HUDEP-2 (cell line): ENCODE data around the gene GAL3ST2.

Experiments
- DNase-seq, 76 experiments: peaks; one replicate each; lab custom pipeline; 2025; ENCODE audit not compliant: unreplicated experiment in 76 of 76; lab: John Stamatoyannopoulos, UW

Gene GAL3ST2

DNA sequence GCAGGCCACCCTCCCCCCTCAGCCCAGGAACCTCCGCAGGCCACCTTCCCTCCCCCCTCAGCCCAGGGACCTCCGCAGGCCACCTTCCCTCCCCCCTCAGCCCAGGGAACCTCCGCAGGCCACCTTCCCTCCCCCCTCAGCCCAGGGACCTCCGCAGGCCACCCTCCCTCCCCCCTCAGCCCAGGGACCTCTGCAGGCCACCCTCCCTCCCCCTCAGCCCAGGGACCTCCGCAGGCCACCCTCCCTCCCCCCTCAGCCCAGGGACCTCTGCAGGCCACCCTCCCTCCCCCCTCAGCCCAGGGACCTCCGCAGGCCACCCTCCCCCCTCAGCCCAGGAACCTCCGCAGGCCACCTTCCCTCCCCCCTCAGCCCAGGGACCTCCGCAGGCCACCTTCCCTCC lies 29.6 kb downstream of the GAL3ST2 start:
- DNase-seq: peak in 1 of 76 experiments; percentile 8

DNA sequence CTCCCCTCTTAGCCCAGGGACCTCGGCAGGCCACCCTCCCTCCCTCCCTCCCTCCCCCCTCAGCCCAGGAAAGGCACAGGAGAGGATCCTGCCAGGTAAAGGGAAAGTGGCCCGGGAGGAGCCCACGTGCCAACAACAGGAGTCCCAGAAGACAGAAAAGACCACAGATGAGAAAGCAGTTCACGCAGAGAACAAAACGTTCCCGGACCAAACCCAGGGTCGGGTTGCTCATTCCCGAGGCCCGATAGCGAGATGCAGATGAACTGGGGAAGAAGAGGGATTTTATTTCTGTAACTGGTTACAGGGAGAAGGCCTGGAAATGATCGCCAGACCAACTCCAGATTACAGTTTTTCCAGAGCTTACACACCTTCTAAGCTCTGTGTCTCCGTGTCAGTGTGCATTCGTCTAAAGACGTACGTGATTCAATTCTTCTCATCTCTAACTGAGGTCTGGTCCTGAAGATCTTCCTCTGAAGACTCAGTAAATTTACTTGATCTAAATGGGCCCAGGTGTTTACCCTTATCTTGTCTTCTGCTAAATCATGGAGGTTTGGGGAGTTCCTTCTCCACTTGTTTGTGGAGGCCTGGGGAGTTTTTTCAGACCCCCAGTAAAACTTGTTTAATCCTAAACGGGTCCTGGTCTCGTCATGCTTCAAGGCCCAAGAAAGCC lies 31.6 kb downstream of the GAL3ST2 start:
- DNase-seq: no peak

DNA sequence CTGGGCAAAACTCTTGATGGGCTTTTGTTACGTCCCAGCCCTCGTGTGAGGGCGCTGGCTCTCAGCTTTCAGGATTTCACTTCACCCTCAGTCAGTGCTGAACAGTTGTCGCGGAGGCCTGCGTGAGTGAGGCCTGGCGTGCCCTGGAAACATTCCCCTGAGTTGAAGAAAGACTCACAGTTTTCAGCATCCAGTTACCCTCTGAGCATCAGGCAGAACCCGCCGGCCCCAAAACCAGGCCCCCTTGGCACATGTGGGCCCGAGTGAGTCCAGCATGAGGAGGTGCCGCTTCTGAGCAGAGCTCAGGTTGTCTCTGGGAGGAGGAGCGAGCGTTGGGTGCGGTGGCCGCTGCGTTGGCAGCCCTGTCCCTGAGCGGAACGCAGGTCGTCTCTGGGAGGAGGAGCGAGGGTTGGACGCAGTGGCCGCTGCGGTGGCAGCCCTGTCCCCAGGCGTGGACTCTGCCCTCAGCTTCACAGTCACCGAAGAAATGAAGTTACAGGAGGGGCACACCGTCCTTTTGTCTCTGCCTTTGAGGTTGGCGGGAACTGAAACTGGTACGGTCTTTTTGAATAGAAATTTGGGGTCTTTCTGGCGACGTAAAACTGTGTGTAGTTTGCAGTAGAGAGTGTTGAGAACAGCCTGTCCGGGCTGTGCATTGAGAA lies 32.2 kb downstream of the GAL3ST2 start, which contains the start of gene NEU4:
NEU4 (plus strand) TSS at position 473 of the 662 bp plus-strand sequence. CDS start 5,292 bp downstream, outside the sequence.
- no peak for DNase-seq

DNA sequence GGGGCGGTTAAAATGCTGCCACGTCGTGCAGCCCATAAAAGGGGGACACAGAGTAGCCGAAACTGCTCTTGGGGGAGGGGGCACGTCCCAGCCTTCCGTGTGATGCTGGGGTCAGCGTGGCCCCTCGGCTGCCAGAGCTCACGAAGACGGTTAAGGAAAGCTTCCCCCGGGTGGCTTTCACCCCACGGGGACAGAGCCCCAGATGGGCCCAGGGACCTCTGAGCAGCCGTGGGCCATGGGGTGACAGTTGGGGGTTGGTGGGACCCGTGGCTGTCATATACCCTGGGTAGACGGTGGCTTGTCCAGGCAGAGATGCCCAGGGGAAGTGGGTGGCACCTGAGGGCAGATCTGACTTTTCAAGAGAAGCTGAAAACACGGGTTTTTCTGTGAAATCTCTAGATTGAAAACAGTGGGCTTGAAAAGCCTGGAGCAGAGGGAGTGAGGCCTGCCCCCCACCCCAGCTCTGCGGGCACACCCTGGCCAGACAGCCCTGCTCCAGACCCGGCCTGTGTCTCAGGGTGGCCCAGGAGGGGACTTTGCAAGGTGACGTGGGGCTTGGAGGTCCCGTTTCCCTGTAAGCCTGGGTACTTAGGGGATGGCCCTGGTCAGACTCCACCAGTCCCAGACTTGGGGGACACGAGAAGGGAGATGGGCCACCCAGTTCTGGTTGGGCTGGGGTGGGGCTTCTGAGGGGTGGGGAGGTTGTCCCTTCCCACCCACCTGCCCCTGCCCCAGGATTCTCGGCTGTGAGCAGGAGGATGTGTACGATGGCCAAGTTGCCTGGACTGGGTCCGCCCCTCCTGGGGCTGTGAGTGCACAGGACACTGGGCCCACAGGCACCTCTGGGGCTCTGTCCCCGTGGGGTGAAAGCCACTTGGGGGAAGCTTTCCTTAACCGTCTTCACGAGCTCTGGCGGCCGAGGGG lies 33.0 kb downstream of the GAL3ST2 start:
- DNase-seq: no peak

DNA sequence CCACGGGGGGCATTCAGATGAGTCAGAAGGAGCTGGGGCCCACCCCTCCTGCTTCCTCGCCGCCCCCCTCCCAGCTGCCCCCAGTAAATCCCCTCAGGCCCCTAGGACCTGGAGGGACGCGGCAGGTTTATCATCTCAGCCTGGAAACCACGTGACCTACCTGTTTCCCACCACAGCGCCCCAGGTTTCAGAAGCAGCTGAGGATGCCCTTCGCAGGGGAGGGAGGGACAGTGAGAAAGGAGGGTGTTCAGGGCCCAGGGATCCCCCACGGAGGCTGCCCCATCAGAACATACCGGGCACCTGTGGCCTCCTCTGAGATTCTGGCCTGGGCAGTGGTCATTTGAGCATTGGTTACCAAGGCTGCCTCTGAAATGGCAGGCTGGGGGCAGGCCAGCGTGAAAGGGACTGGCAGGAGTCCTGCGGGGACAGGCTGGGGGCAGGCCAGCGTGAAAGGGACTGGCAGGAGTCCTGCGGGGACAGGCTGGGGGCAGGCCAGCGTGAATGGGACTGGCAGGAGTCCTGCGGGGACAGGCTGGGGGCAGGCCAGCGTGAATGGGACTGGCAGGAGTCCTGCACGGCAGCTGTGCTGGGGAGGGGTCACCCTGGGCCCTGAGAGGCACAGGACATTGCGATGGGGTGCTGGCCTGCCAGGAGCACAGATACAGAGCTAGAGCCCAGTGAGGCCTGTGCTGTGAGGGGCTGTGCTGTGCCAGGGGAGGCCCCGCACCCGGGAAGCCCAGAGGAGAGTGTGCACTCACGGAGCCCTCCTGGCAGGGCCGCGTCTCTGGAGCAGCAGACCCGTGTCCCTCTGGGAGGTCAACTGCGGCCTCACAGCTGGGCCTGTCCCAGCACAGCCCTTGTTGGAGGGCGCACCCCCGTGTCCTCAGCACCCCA lies 33.9 kb downstream of the GAL3ST2 start:
- no peak for DNase-seq

DNA sequence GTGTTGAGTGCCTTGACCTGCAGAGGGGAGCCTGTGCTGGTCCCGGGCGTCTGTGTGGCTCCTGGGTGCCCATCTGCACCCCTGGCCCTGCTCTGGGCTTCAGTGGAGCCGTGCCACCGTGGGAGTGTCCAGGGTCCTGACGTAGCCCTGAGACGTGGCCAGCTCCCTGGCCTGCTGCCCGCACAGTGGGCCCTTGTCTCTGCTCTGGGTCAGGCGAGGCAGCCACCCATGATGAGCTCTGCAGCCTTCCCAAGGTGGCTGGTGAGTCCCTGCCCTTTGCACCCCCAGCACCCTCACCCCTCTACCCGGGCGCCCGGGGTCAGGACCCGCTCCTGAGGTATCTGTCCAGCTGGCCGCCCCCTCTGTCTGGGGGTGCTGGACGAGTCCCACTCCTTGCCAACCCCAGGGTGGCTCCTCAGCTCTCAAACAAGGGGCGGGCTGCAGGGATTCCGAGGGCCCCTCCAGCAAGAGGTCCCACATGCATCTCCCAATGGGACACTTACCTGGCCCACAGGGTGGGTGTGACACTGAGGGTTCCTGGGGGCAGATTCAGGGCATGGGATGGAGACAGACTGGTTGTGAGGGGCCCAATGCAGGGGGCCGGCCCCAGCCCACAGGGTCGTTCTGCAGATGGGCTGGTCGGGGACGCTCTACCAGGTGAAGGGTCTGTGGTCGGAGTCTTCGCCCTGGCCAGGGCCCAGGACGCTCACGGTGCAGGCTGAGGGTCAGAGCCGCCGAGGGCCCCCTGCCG lies 34.8 kb downstream of the GAL3ST2 start:
- DNase-seq: no peak

DNA sequence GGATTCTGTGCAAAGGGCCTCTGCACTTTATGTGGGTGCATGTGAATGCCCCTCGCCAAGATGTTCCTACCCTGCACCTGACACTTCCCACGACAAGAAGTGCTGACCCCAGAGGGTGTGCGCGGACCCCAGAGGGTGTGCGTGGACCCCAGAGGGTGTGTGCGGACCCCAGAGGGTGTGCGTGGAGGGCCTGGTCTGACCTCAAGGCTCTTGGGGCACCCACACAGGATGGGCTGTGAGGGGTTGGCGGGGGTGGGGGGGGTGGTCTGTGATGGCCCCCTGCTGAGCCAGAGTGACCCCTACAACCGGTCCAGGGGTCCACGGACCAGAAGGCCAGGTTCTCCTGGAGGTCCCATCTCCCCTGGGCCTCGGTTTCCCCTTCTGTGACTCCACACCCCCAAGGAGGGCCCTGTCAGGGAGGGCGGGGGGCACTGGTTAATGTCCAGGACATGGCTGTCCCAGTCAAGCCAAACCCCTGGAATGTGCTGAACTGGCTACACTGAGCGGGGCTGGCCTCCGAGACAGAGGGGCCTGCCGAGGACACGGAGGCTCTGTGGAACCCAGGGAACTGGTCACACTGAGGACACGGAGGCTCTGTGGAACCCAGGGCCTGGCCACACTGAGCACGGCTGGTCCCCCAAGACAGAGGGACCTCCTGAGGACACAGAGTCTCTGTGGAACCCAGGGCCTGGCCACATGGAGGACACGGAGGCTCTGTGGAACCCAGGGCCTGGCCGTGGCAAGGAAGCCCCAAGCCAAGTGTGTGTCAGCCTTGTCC lies 35.5 kb downstream of the GAL3ST2 start:
- DNase-seq: no peak

DNA sequence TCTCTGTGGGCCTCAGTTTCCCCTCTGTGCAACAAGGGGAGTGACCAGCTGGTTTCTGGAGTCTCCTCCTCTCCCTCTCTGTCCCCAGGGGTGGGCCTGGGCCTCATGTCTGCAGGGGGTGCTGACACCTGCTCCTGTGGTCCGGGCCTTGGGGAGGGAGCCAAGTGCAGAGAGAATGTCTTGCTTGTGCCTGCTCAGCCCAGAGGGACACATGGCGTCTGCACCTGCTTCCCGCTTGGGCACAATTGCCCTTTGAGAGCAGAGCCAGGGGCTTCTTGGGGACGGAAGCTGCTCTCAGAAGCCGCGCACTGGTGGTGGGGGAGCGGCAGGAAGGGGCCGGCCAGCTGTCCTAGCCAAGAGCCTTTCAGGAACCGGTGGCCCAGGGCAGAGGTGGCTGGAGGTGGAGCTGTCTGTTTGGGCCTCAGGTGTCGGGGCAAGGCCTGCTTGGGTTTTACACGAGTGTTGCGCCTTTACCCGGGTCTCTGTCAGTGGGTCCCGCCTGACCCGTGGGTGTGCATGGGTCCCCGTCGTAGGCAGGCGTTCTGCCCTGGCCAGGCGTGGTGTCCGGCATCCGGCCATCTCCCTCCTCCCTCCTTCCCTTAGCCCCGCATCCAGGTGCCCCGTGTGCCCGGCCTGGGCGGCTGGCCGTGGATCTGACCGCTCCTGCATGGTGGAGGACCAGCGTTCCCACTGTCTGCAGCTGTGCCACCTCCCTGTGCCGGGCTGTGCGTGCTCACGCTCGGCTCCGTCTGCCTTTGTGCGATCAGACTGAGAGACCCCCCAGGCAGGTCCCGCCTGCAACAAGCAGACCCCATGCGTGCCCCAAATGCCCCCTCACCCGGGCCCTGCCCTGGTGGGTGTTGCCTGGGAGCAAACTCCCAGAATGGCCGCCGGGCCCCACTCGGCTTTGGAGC lies 36.4 kb downstream of the GAL3ST2 start:
- DNase-seq: no peak

DNA sequence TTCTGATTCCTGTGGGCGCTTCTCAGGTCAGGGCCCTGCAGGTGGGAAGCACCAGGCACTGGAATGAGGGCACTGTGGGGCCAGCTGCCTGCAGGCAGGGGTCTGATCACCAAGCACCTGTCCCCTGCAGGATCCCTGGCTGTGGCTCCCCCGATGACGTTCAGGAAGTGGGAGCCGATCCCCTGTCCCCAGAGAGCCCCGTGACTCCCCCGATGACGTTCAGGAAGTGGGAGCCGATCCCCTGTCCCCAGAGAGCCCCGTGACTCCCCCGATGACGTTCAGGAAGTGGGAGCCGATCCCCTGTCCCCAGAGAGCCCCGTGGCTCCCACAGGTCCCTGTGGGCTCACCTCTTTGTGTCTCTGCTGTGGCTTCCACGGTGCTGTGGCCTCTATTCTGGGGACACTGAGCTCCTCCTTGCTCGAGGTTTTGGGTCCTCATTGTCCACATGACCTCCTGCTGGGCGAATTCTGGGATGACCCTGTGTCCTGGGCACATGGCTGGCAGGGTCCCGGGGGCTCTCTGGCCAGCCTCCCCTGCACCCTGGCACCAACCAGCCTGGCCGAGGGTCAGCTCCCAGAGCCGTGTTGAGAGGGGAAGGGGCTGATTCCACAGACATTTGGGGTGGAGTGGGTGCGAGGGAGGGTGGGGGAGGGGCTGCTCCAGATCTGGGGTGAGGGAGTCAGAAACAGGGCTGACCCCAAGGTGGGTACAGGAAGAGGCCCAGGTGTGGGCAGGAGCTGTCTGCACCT lies 37.2 kb downstream of the GAL3ST2 start:
- no peak for DNase-seq

DNA sequence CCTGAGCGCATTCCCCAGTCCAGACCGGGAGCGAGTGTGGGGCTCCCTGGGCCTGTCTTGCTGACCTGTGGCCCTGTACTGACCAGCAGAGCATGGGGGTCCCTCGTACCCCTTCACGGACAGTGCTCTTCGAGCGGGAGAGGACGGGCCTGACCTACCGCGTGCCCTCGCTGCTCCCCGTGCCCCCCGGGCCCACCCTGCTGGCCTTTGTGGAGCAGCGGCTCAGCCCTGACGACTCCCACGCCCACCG lies 37.7 kb downstream of the GAL3ST2 start:
- DNase-seq: no peak

DNA sequence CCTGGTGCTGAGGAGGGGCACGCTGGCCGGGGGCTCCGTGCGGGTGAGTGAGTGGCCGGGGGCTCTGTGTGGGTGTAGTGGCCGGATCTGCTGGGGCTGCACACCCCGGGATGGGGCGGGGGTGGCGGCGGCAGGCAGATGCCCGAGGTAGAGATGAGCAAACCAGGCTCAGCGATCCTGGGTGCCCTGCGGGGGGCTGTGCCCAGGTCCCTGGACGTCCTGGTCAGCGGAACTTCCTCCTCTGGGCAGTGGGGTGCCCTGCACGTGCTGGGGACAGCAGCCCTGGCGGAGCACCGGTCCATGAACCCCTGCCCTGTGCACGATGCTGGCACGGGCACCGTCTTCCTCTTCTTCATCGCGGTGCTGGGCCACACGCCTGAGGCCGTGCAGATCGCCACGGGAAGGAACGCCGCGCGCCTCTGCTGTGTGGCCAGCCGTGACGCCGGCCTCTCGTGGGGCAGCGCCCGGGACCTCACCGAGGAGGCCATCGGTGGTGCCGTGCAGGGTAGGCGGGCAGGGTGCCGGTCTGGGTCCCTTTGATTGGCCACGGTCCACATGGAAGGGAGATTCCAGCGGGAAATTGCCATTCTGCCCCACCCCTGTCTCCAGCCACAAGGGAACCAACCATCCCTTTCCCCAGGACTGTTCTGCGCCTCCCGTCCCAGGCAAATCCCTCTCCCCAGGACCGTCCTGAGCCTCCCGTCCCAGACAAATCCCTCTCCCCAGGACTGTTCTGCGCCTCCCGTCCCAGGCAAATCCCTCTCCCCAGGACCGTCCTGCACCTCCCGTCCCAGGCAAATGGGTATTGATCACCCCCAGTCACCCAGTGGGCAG lies 38.2 kb downstream of the GAL3ST2 start:
- DNase-seq: no peak

DNA sequence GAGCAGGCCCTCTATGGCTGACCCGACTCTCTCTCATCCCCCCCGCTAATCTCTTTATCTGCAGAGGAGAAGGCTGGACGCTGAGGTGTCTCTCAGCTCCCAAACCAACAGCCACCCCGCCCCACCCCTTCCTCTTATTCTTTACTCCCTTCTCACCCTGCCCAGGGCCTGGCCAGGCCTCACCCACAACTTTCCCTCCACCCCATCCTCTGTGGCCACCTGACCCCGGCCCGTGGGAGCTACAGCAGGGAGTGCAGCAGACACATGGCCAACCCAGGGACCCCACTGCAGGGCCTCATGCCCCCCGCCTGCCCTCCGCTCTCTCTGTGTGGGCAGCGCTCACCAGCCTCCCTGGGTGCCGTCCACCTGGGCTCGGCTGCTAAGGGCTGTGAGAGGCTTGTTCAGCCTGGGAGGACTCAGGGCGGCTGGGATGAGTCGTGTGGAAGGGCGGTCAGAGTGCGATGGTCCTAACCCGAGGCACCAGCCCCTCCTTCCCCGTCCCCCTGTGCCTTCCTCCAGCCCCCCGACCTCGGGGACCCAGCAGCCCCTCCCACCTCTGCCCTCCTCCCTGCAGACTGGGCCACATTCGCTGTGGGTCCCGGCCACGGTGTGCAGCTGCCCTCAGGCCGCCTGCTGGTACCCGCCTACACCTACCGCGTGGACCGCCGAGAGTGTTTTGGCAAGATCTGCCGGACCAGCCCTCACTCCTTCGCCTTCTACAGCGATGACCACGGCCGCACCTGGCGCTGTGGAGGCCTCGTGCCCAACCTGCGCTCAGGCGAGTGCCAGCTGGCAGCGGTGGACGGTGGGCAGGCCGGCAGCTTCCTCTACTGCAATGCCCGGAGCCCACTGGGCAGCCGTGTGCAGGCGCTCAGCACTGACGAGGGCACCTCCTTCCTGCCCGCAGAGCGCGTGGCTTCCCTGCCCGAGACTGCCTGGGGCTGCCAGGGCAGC lies 39.1 kb downstream of the GAL3ST2 start:
- DNase-seq: no peak

DNA sequence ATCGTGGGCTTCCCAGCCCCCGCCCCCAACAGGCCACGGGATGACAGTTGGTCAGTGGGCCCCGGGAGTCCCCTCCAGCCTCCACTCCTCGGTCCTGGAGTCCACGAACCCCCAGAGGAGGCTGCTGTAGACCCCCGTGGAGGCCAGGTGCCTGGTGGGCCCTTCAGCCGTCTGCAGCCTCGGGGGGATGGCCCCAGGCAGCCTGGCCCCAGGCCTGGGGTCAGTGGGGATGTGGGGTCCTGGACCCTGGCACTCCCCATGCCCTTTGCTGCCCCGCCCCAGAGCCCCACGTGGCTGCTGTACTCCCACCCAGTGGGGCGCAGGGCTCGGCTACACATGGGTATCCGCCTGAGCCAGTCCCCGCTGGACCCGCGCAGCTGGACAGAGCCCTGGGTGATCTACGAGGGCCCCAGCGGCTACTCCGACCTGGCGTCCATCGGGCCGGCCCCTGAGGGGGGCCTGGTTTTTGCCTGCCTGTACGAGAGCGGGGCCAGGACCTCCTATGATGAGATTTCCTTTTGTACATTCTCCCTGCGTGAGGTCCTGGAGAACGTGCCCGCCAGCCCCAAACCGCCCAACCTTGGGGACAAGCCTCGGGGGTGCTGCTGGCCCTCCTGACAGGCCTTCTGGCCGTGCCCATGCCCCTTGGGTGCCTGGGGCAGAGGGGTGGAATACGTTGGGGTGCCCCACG lies 40.0 kb downstream of the GAL3ST2 start:
- no peak for DNase-seq

DNA sequence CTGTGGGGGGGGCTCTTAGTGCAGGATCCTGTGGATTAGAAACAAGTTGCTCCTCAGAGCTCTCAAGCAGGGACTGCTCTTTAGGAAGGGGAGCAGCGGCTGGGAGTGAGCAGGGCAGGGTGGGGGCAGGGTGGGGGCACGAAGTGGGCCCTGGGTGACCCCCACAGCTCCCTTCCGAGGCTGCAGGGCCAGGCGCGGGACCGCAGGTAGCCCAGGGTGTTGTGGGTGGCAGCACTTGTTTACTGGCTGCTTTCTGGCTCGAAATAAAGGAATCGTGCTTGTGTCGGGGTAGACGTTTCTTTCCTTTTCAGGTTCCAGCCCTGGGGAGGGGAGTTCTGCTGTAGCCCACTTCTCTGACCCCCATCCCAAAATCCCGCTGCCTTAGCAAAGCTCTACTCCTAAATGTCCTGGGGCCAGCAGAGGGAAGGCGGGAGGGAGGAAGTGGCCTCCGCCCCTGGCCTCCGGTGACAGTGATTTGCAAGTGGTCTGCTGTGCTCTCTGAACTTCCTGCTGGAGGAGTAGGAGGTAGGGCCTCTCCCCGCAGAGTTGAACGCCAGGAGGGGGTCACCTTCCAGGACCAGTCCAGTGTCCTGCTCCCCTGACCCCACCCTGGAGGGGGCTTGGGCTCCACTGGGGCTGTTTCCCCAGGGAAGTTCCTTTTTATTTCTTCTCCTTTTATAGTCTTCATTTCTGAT lies 40.7 kb downstream of the GAL3ST2 start:
- no peak for DNase-seq
